K562 (cell line): ENCODE results near the gene TMEM121. TPM values are rescaled to one million over a fixed set of nuclear protein-coding genes. Genes with fewer than 3 reads are reported as not detected.

Experiments used
- BRF1 ChIP-seq: IDR thresholded peaks from 3 replicates; pipeline ENCODE4 v1.6.1; 2011; ENCODE audit warnings: borderline replicate concordance, mild to moderate bottlenecking; ENCODE audit not compliant: insufficient read length; ENCODE audit errors: extremely low read depth
- EHMT2 ChIP-seq: fragments of 450-650 bp; IDR thresholded peaks from 2 replicates; pipeline ENCODE4 v1.6.1; 2018; ENCODE audit warnings: antibody characterized with exemption
- ELF1 ChIP-seq: fragments of 200-800 bp; sonication (Bioruptor generic); IDR thresholded peaks from 2 replicates; pipeline ENCODE4 v1.6.1; 2016; ENCODE audit warnings: missing genetic modification characterization, missing compliant biosample characterization
- EWSR1 ChIP-seq: fragments of 450-650 bp; IDR thresholded peaks from 2 replicates; pipeline ENCODE4 v1.6.1; 2018; ENCODE audit warnings: borderline replicate concordance, mild to moderate bottlenecking, low read depth, moderate library complexity; ENCODE audit not compliant: partially characterized antibody
- FOXJ3 ChIP-seq: sonication (generic); formaldehyde crosslinking; IDR thresholded peaks from 2 replicates; pipeline ENCODE4 v1.4.0; 2020; ENCODE audit warnings: mild to moderate bottlenecking, missing genetic modification reagents
- GMEB1 ChIP-seq: fragments of 250-450 bp; sonication (Bioruptor Pico); IDR thresholded peaks from 2 replicates; pipeline ENCODE4 v1.4.0; 2020; ENCODE audit warnings: mild to moderate bottlenecking
- KLF13 ChIP-seq: fragments of 450-650 bp; IDR thresholded peaks from 2 replicates; pipeline ENCODE4 v1.6.1; 2016; ENCODE audit warnings: missing genetic modification characterization, low read depth, mild to moderate bottlenecking, missing compliant biosample characterization, moderate library complexity, borderline replicate concordance
- RHOXF2B ChIP-seq: fragments of 250-450 bp; sonication (Bioruptor Pico); conservative IDR thresholded peaks from 2 replicates; pipeline ENCODE4 v1.5.1; 2021
- RREB1 ChIP-seq: fragments of 250-450 bp; sonication (Bioruptor Pico); IDR thresholded peaks from 2 replicates; pipeline ENCODE4 v1.4.0; 2020
- STAG1 ChIP-seq: sonication (generic); formaldehyde crosslinking; IDR thresholded peaks from 2 replicates; pipeline ENCODE4 v1.5.0; 2020; ENCODE audit warnings: missing genetic modification reagents, borderline replicate concordance
- TRIM25 ChIP-seq: fragments of 450-650 bp; IDR thresholded peaks from 2 replicates; pipeline ENCODE4 v1.7.0; 2016; ENCODE audit warnings: borderline replicate concordance
- ZNF133 ChIP-seq: fragments of 250-450 bp; sonication (Bioruptor Pico); IDR thresholded peaks from 2 replicates; pipeline ENCODE4 v1.4.0; 2020; ENCODE audit warnings: mild to moderate bottlenecking
- ZNF174 ChIP-seq: fragments of 250-450 bp; sonication (Bioruptor Pico); IDR thresholded peaks from 2 replicates; pipeline ENCODE4 v1.4.0; 2020; ENCODE audit warnings: mild to moderate bottlenecking
- ZNF408 ChIP-seq: fragments of 250-450 bp; sonication (Bioruptor Pico); IDR thresholded peaks from 2 replicates; pipeline ENCODE4 v1.4.0; 2020; ENCODE audit warnings: low read depth, mild to moderate bottlenecking, moderate library complexity
- polyA plus RNA-seq, 8 experiments: library from polyadenylated mRNA; depleted of rRNA in 4 of 8; stranded (reverse) in 5 of 8; unstranded in 3 of 8; fragments of >200 nt; fragmentation: Nextera tagmentation in 2 of 8; fragmentation: Illumina TruSeq in 1 of 8; extraction: Ambion mirVana in 2 of 8; extraction: Trizol in 1 of 8; gene quantifications; 2 replicates each; pipeline versions ENCODE4 v1.2.1 to v1.2.3, GENCODE V29; 2011 to 2014; ENCODE audit warnings: inconsistent platforms in 1 of 8, missing spikeins in 1 of 8
- total RNA-seq, 7 experiments: library from RNA; depleted of rRNA in 6 of 7; stranded (reverse); fragments of >200 nt in 6 of 7; fragmentation: Illumina TruSeq in 2 of 7; extraction: Trizol in 2 of 7; gene quantifications; 2 replicates each; pipeline versions ENCODE4 v1.2.1 to v1.2.3, GENCODE V29; 2011 to 2021; ENCODE audit warnings: low replicate concordance in 1 of 7
- TF ChIP-seq, protein P1 (sequence below), 2 experiments: fragments of 150-350 bp in 1 of 2; IDR thresholded peaks; 2 replicates each; pipeline ENCODE4 v1.6.1; 2012 to 2016; ENCODE audit warnings: low read depth in 2 of 2, low read length in 2 of 2, mild to moderate bottlenecking in 1 of 2, moderate library complexity in 1 of 2

TMEM121 gene
- total and polyA plus RNA-seq, 9 of the 15 experiments (the other 6 are each of a cell fraction or from before 2014, with no cell fraction given), result 0.31 to 0.36 TPM; not detected in 7

- TF ChIP-seq, protein P1, sequence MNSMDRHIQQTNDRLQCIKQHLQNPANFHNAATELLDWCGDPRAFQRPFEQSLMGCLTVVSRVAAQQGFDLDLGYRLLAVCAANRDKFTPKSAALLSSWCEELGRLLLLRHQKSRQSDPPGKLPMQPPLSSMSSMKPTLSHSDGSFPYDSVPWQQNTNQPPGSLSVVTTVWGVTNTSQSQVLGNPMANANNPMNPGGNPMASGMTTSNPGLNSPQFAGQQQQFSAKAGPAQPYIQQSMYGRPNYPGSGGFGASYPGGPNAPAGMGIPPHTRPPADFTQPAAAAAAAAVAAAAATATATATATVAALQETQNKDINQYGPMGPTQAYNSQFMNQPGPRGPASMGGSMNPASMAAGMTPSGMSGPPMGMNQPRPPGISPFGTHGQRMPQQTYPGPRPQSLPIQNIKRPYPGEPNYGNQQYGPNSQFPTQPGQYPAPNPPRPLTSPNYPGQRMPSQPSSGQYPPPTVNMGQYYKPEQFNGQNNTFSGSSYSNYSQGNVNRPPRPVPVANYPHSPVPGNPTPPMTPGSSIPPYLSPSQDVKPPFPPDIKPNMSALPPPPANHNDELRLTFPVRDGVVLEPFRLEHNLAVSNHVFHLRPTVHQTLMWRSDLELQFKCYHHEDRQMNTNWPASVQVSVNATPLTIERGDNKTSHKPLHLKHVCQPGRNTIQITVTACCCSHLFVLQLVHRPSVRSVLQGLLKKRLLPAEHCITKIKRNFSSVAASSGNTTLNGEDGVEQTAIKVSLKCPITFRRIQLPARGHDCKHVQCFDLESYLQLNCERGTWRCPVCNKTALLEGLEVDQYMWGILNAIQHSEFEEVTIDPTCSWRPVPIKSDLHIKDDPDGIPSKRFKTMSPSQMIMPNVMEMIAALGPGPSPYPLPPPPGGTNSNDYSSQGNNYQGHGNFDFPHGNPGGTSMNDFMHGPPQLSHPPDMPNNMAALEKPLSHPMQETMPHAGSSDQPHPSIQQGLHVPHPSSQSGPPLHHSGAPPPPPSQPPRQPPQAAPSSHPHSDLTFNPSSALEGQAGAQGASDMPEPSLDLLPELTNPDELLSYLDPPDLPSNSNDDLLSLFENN (IDR thresholded peaks at IDR 0.05; ENCODE audit: low read depth in 2 of 2, low read length in 2 of 2), result no peak
- TF ChIP-seq ELF1 (tag) (no peak), RHOXF2B (CRISPR knock-in tag) (no peak), FOXJ3 (CRISPR knock-in tag) (no peak), ZNF133 (CRISPR knock-in tag) (no peak), EHMT2 (no peak), EWSR1 (no peak), ZNF408 (no peak), ZNF174 (CRISPR knock-in tag) (no peak), BRF1 (no peak), TRIM25 (no peak), GMEB1 (CRISPR knock-in tag) (no peak), STAG1 (CRISPR knock-in tag) (no peak), KLF13 (no peak), RREB1 (CRISPR knock-in tag) (no peak)
These were observed 36.7 kb upstream of the TMEM121 start (continued) for GRCh38 chr14:105489542-105490266.
